Central memory CD4-positive, alpha-beta T cell (primary cell): ENCODE measurements around the gene TNFSF13B.
A peak's percentile ranks its signal among the peaks of the same experiment; 100 is the strongest.
"Not testable (repeated sequence)": the region's sequence is repeated elsewhere in the genome, so short reads cannot be mapped to it uniquely, and the experiment has no call there.

Experiments used
- DNase-seq: peaks from one replicate; pipeline ENCODE4 v3.0.0; 2022
- total RNA-seq, 3 experiments: gene quantifications; one replicate each; lab custom pipeline; 2026; lab: John Stamatoyannopoulos, UW

Gene TNFSF13B, protein sequence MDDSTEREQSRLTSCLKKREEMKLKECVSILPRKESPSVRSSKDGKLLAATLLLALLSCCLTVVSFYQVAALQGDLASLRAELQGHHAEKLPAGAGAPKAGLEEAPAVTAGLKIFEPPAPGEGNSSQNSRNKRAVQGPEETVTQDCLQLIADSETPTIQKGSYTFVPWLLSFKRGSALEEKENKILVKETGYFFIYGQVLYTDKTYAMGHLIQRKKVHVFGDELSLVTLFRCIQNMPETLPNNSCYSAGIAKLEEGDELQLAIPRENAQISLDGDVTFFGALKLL
- 2.5 to 33.4 (median 6.3) reads per million in 3 experiments for total RNA-seq

DNA sequence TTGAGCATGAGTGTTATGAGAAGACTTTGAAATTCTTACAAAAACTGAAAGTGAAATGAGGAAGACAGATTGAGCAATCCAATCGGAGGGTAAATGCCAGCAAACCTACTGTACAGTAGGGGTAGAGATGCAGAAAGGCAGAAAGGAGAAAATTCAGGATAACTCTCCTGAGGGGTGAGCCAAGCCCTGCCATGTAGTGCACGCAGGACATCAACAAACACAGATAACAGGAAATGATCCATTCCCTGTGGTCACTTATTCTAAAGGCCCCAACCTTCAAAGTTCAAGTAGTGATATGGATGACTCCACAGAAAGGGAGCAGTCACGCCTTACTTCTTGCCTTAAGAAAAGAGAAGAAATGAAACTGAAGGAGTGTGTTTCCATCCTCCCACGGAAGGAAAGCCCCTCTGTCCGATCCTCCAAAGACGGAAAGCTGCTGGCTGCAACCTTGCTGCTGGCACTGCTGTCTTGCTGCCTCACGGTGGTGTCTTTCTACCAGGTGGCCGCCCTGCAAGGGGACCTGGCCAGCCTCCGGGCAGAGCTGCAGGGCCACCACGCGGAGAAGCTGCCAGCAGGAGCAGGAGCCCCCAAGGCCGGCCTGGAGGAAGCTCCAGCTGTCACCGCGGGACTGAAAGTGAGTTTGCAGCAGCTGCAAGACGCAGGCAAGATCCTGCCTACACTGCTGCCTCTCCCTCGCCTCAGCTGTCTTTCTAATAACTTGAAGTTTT is at the start of gene TNFSF13B:
TSS of gene TNFSF13B (plus strand) at position 118 of the 728 bp plus-strand sequence. CDS start at position 296, 178 bp downstream.
- DNase-seq, result peak; percentile 24

DNA sequence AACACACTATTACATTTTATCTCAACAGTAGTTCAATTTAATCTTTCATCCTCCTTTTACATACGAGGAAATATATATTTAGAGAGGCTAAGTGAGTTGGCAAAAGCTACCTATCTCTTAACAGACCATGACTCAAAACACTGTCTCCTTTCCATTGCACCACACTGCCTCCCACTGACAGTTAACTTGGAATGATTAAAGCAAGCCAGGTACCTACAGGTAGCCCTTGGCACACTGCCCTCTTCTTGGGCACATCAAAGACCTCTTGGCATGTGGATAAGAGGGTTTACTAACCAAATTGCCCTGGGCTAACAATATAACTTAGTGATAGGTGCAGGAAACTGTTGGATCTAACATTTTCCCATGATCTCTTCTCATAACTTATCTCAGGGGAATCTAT is 49.5 kb upstream of the TNFSF13B start:
- no peak for DNase-seq

DNA sequence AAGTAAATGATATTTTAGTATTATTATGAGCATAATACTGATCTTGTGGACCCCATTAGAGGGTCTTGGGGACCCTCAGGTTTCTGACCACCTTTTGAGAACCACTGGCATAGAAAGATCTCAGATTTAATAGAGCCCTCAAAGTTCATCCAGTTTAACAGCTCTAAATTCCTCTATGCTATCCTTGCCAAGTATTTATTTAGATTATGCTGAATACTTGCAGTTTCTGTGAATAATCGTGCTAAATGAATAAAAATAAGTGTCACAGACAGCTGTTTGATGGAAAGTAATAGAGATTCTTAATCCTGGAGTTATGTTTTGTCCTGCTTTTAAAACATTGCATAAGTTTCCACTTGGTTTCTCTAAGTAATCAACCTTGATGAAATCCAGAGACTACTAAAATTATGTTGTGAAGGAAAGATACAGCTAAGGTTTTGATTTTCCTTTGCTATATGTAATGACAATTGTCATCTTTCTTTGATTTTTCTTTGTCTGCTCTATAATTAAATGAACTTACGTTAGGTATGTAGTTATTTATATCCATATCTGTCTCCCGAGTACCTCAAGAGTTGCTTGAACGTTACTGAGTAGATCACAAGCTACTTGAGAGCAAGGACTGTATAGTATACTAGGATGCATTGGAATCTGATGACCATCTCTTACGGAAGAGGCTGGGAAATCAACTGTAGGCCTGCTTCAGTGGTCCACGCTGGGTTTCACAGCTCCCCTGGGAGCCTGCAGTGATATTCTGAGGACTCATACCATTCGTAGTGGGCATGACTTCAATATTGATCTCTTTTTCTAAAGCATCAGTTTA is 45.6 kb upstream of the TNFSF13B start:
- DNase-seq, result no peak

DNA sequence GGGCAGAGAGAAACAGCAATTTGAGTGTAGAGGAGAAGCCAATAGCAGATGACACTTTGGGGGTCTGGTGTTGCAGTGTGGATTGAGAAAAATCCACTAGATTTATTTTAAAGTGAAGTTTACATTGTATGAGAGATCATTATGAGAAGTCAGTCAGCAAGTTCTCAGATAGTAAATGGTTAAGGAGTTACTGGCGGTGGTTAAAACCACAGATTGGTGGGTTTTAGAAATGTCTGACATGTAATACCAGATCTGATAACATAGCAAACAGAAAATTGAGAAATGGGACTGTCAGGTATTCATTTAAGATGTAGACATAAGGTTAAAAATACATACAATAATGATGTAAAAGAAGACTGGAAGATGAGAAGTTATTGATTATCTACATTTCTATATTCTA is 44.1 kb upstream of the TNFSF13B start:
- DNase-seq, result peak; percentile 31

DNA sequence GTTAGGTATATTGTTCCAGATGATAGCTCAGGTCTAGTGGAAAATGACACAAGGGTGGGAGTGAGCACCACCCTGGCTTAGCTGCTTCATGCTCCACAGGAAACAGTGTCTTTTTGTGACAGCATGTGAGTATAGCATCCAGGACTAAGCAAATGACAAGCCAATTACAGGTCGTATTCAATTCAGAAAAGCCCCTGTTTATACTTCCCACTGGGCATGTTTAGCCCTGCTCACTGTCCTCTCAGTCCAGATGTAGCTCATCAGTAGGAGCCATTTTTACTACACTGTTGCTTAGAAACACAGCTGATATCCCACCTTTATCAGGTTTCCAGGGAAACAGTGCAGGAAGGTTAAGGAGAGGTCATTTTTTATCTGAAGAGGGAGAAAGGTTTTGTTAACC is 43.3 kb upstream of the TNFSF13B start:
- DNase-seq, result no peak

DNA sequence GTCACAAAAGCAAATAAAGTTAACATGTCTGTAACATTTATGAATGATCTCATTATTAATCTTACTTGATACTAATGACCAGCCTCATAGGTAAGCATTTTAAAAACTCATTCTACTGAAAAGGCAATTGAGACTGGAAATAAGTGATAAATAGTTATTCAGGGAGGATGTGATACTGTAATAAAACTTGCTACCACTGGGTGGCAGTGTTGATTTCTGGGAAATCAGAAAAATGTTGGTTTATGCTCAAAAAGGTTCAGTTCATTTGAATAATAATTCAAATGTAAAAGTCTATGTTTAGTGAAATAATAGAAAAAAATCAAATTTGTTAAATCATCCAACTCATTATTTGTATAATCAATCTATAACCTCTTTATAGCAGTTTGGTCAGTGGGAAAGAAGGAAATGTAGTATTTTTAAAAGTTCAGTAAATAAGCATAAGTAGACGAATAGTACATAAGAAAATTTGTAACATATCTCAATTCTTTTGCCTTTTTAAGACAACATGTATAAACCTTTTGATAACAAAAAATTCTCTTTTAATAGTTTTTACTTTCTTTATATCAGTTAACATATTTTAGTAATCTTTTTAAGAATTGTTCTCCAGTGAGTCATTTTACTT is 41.8 kb upstream of the TNFSF13B start:
- peak; percentile 42 for DNase-seq

DNA sequence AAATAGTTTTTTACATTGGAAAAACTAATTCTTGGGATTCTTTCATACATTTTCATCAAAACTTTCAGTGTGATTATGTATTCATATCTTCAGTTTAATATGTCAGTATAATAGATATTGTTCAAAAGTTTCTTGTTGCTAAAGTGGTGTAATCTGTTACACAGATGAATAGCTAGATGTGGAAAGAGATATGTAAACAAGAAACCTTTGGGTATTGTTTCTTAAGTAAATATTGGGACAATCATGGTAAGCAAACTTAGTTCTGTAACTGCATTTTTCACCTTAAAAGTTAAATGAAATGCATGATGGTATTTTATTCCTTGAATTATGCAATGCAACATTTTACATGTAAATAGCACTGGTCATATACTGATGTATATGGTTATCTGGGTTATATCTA is 39.1 kb upstream of the TNFSF13B start:
- no peak for DNase-seq

DNA sequence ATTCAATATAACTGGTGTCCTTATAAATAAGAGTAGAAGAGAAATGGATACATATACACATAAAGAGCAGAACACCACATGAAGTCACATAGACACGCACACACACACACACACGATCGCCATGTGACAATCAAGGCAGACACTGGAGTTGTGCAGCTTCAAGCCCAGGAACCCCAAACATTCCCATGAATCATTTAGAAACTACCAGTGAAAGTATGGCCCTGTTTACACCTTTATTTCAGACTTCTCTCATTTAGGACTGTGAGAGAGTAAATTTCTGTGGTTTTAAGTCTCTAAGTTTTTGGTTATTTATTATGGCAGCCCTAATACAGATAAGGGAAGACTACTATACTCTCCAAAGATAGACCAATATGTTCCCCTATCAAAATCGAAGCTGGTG is 20.4 kb upstream of the TNFSF13B start:
- DNase-seq, result no peak

DNA sequence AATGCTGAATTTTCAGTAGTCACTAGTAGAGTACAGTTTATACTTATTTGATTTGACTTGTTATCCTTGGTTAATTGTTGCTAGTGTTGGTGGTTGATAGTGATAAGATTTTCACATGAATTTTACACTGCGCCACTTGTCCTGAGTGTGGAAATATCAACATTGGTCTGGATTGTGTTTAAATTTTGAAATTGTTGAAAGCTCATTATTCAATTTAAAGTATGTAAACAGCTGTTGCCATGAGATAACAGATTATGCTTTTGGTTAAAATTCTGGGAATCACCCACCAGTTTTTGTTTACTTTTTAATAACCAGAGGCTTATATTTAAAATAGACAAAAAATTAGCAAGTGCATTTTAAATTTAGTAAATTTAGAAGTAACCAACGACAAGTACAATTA is 12.3 kb upstream of the TNFSF13B start:
- no peak for DNase-seq

DNA sequence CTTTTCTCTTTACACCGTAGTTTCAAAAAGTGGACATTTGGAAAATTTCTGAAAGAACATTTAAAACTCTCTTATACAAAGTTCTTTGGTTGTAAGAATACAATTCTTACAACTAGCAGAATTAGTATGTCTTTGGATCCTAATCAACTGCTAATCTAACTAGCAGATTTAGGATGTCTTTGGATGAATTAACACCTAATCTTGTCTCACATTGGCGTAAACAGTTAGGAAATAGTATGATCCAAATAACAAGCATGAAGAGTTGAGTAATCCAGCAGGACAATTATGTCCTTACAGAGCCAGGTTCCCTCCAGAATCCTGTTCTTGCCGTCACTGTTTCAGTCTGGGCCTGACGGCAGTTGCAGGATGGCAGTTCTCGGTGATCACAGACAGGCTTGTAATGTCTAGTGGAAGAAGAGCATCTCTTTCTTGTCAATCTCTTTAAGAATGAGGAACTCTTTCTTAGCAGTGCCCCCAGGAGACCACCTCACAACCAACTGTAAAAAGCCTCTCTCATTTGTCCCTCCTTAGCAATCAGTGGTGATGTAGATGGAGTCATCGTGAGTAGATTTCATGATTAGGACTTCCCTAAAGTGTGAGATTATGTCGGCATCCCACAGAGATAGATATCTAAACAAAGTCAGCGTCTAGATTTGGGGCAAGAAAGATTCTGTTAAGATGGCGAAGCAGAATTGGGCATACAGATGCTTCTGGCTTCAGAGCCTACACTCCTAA is 5.7 kb upstream of the TNFSF13B start:
- DNase-seq, result no peak

DNA sequence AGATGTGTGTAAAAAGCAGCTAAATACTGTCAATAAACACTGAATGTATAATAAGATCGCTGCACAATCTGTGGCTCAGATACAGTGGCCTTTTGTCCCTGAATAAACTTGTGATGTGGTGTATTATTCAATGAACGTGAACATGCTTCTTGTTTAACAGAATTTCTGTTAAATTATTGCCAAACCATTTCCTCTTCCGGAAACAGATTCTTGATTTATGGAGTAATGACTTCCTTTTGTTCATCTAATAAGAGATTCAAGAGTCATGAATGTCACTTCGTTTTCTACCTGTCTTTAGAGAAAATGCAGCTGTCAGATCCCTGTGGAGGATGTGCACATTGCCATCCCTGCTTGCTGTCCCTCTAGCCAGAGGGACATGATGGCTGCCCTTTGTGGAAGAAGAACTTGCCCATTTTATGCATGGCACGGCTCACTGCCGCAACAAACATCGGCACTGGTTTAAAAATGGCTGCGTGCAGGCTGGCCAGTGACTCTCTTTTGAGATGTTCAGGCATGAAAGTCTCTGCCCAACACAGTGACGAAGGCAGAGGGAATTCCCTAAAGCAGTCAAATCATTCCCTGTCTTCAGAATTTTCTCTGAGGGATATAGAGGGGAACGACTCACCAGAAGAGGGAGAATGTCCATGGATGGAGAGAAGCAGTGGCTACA is 3.1 kb upstream of the TNFSF13B start:
- DNase-seq, result no peak

DNA sequence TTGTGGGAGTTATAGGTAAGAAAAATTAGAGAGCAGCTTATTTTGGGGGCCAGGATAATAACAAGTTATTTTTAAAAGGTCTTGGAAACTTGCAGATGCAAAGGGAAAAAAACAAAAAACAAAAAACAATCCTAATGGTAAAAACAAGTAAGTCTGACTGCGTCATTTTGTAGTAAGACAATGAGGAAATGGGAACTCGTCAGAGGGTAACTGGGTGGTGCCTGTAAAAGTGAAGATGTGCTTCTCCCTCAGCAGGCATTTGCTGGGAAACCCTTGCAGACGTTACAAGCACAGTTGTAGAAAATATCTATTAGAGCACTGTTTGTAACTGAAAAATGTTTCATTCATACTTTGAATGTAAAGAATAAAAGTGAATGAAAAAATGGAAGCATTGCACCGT is 2.2 kb upstream of the TNFSF13B start:
- no peak for DNase-seq

DNA sequence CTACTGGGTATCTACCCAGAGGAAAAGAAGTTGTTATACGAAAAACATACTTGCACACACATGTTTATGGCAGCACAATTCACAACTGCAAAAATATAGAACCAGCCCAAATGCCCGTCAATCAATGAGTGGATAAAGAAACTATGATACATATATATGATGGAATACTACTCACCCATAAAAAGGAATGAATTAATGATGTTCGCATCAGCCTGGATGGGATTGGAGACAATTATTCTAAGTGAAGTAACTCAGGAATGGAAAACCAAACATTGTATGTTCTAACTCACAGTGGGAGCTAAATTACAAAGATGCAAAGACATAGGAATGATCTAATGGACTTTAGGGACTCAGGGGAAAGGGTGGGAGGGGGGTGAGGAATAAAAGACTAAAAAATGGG is 1.7 kb upstream of the TNFSF13B start:
- not testable (repeated sequence) for DNase-seq

DNA sequence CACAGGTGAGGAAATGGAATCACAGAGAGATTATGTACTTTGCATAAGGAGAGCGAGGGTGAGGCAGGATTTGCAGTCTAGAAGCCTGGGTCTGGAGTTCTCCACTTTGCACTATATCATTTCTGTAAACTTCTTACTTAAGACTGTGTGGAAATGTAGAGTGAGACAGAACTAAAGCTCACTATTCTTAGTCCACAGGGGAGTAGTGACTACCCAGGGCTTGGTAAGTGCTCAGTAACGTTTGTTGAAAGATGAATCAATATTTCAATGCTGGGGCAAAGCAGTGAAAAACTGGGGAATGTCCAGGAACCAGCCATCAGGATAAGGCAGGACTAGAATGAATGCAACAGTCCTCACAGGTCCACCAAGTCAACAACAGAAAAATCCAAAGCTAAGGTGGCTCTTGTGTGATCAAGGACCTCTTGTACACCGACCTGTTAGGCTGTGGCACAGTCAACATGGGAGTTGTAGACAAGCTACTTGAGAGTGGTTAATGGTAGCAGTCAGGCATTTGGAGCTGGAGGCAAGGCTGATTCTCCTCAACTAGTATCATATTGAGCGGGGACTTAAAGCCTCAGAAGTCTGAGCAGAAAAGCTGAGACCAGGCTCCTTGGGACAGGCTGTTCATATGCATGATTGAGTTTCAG is 929 bp upstream of the TNFSF13B start:
- DNase-seq, result no peak

DNA sequence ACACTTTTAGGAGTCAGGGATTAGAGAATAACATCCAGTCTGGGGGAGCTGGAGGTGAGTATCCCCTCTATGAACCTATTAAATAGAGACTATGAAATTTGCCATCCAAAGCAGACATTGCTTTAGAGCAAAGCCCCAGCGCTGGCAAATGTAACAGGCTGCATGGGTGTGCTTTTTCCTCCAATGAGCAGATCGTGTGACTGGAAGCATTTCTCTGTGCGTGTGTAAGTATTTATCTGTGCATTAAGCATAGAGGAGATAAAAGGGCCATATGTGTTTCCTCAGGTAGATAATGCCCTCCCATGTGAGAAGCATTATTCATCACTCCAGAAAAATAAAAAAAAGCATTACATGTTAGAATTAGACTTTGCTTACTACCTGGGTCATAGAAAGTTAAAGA is 924 bp downstream of the TNFSF13B start:
- DNase-seq, result no peak

DNA sequence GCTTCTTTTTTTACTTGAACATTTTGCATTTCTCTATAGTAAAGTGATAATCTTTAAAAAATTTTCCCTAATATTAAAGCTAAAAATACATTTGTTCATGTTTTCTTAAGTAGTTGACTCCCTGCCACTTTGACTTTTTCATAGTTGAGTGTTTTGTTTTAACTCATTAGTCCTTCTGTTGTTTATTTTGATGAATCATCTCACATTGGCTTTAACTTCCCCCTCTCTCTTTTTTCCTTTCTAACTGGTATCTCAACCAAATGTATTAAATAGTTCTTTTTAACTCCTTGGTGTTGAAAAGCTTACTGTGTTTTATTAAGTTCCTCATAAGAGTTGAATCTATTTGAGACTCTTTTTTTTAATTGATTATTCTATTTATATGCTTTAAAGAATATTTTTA is 2.8 kb downstream of the TNFSF13B start:
- DNase-seq, result no peak

DNA sequence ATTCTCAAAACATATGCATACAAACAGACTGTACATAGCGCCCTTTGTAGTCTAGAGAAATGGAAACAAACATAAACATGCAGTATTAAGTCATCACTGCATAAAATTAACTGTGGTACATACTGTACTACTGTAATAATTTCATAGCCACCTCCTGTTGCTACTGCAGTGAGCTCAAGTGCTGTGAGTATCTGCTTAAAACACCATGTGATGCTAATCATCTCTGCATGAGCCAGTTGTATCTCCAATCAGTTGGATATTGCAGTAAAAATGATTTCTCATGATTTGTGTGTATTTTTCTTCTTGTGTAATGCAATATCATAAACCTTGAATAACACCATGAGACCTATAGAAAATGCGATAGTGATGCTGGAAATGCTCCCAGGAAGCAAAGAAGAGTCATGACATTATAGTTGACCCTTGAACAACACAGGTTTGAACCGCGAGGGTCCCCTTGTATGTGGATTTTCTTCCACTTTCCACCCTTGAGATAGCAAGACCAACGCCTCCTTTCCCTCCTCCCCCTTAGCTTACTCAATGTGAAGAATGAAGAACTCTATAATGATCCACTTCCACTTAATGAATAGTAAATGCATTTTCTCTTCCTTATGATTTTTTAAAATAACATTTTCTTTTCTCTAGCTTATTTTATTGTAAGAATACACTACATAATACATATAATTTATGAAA is 4.1 kb downstream of the TNFSF13B start:
- no peak for DNase-seq

DNA sequence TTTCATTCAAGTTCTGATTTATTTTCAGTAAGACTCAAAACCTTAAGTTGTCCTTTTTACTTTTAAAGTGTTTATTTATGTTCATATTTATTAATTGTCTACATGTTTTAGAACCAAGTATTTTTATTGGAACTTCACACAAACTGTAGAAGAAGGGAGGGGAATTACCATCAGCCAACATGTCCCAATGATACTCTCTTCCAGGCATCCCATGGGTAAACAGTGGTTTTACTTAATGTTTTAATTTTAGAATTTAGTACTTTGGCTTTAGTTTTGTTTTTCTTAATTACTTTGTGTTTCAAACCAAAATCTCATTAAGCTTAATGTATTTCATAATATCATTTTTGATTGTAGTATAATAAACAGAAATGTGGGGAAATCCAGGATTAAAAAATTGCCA is 5.2 kb downstream of the TNFSF13B start:
- DNase-seq, result no peak

DNA sequence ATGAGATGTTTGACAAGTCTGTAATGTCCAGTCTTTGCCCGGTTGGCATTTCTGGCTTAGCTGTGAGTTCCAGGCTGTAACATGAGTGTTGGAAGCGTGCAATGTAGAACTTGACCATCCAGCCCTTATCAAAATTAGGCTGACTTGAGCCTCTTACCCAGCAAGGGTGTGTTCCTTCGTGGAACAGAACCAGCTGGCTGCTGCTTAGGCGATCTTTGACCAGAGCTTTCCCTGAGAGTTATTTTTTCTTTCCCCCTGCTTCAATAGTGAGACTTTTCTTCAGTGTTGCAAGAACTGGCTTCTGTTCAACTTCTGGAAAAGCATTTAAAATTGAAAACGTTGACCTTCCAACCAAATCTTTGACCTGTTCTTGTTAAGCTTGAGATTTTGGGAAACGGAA is 6.5 kb downstream of the TNFSF13B start:
- no peak for DNase-seq

DNA sequence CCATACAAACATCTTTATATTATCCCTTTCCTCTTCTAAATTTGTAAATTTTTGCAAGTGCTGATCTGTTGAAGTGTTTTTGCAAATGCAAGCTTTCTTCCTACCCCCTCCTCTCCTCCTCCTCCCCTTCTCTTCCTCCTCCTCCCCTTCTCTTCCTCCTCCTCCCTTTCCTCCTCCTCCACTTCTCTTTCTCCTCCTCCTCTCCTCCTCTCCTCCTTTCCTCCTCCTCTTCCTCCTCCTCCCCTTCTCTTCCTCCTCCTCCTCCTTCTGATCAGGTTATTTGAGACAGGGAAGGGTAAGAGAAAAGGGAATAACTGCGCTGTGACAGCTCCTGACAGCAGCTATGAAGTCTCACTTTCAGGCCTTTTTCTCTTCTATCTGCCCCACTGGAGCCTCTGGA is 8.9 kb downstream of the TNFSF13B start:
- DNase-seq, result no peak

DNA sequence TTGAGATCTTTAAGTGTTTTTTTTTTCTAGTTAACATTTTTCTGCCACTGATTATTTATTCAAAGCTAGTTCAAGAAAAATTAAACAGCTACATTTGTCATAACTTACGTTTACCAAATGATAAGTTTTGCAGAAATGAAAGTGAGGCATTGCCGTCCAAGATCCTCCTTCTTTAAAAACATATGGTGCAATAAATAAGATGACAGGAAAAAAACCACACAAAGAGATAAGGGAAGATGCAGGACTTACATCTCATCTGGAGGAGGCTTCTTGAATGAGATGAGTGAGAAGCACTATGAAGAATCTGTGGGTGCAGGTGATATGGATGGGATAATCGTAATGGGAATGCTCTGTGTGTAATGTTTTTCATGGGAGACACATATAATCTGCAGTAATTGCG is 12.4 kb downstream of the TNFSF13B start:
- DNase-seq, result no peak
